ENCODE measurements around the gene MPV17.

MPV17 gene

GRCh38 chr2:27263287-27264252, 59.3 kb downstream of the MPV17 start:
- DNase-seq, result no peak

- peak; percentile 88 for DNase-seq
These were observed 60.3 kb downstream of the MPV17 start, which contains the start of gene SLC30A3 for GRCh38 chr2:27262379-27263286. Gene SLC30A3 (minus strand): TSS chr2:27263047. CDS start chr2:27262906, 141 bp downstream.

- no peak for DNase-seq
These were observed 61.0 kb downstream of the MPV17 start for GRCh38 chr2:27261926-27262298.

- no peak for DNase-seq
These were observed 61.5 kb downstream of the MPV17 start for GRCh38 chr2:27261241-27261925.
